NCI-H2227 treated with DMSO at 0.1 percent for 48 hours (cell line): ENCODE data around the gene AKAP9.
A peak's percentile ranks its signal among the peaks of the same experiment; 100 is the strongest.
"Not testable (repeated sequence)": the region's sequence is repeated elsewhere in the genome, so short reads cannot be mapped to it uniquely, and the experiment has no call there.

Source experiments
- DNase-seq: peaks from one replicate; lab custom pipeline; 2025; lab: John Stamatoyannopoulos, UW

The AKAP9 gene

GRCh38 chr7:92064438-92065029 lies 123.9 kb downstream of the AKAP9 start:
- no peak for DNase-seq

- no peak for DNase-seq
These were observed 130.4 kb downstream of the AKAP9 start for GRCh38 chr7:92071032-92071431.

GRCh38 chr7:92072121-92072520 lies 131.5 kb downstream of the AKAP9 start:
- DNase-seq = no peak

- DNase-seq = no peak
These were observed 132.0 kb downstream of the AKAP9 start for GRCh38 chr7:92072708-92073107.

- DNase-seq = no peak
These were observed 134.9 kb downstream of the AKAP9 start for GRCh38 chr7:92075455-92076158.

GRCh38 chr7:92076509-92076908 lies 135.8 kb downstream of the AKAP9 start:
- DNase-seq = no peak

- not testable (repeated sequence) for DNase-seq
These were observed 143.3 kb downstream of the AKAP9 start for GRCh38 chr7:92083922-92084321.

- DNase-seq = no peak
These were observed 147.6 kb downstream of the AKAP9 start for GRCh38 chr7:92088266-92088665.

- no peak for DNase-seq
These were observed 151.5 kb downstream of the AKAP9 start for GRCh38 chr7:92092210-92092609.

- DNase-seq = no peak
These were observed 154.7 kb downstream of the AKAP9 start for GRCh38 chr7:92095380-92095779.

GRCh38 chr7:92100534-92100933 lies 159.9 kb downstream of the AKAP9 start:
- no peak for DNase-seq

- not testable (repeated sequence) for DNase-seq
These were observed 162.2 kb downstream of the AKAP9 start for GRCh38 chr7:92102862-92103261.

- no peak for DNase-seq
These were observed 168.2 kb downstream of the AKAP9 start for GRCh38 chr7:92108821-92109220.

- no peak for DNase-seq
These were observed 170.2 kb downstream of the AKAP9 start for GRCh38 chr7:92110857-92111256.

GRCh38 chr7:92115821-92116220 lies 175.2 kb downstream of the AKAP9 start:
- no peak for DNase-seq

GRCh38 chr7:92116949-92117348 lies 176.3 kb downstream of the AKAP9 start:
- no peak for DNase-seq

GRCh38 chr7:92119213-92119759 lies 178.6 kb downstream of the AKAP9 start:
- DNase-seq = no peak

GRCh38 chr7:92121681-92122080 lies 181.0 kb downstream of the AKAP9 start:
- no peak for DNase-seq

GRCh38 chr7:92131093-92131492 lies 190.4 kb downstream of the AKAP9 start:
- no peak for DNase-seq

GRCh38 chr7:92131764-92132330 lies 191.2 kb downstream of the AKAP9 start:
- no peak for DNase-seq

GRCh38 chr7:92133133-92133736 lies 192.6 kb downstream of the AKAP9 start:
- DNase-seq = no peak

GRCh38 chr7:92133737-92134270 lies 193.1 kb downstream of the AKAP9 start:
- peak; percentile 72 for DNase-seq
